ENCODE measurements around the gene MAP7.
A peak's percentile ranks its signal among the peaks of the same experiment; 100 is the strongest.
"Not testable (repeated sequence)": the region's sequence is repeated elsewhere in the genome, so short reads cannot be mapped to it uniquely, and the experiment has no call there.

MAP7 gene

DNA sequence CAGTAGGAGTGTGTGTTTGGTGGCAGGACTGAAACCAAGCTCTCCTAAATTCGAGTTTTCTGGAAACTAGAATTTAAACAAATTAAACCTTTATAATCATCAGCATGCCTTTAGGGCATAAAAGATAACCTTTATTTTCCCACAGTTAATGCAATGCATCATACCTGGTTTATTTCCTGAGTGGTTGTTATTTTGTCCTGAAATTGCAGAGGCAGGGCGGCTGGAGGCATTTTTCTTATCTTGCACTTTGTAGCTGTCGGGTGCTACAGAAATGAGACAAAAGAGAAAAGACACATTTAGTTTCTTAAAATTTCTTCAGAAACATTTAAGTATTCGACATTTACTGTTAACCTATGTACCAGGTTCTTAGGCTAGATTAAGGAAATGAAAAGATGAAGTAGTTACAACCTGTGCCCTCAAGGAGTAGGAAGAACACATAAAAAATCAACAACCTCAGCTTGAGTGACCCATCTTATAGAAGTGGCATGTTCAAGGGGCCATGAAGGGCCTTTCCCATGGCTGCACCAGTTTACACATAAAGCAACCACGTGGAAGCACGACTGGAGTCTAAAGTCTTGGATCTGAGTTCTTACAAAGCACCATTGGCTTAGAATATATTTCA, 128.6 kb downstream of the MAP7 start:
- DNase-seq (ENCODE audit: low spot score): no peak

GRCh38 chr6:136420853-136421252, 129.4 kb downstream of the MAP7 start:
- no peak for DNase-seq (ENCODE audit: low spot score)

- DNase-seq (ENCODE audit: low spot score): no peak
These were observed 134.7 kb downstream of the MAP7 start for GRCh38 chr6:136415351-136416007.

GRCh38 chr6:136412410-136412809, 137.8 kb downstream of the MAP7 start:
- DNase-seq (ENCODE audit: low spot score): no peak

GRCh38 chr6:136411453-136412354, 138.5 kb downstream of the MAP7 start:
- DNase-seq (ENCODE audit: low spot score): no peak

DNA sequence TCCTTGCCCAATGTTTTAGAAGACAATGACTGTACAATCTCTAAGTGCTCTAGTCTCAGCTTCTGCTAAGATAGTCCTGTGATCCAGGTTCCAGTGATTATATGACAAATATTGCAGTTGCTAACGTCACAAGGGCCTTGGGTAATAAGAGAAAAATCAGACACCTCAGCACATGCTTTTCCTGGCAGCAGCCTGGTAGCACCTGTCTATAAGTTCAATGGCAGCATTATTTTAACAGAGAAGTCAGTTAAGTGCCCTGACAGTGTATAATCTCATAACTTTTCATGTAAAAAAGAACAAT, 139.2 kb downstream of the MAP7 start:
- DNase-seq (ENCODE audit: low spot score): no peak

- DNase-seq (ENCODE audit: low spot score): peak; percentile 45
These were observed 139.8 kb downstream of the MAP7 start for GRCh38 chr6:136410201-136411024.

- DNase-seq (ENCODE audit: low spot score): no peak
These were observed 140.6 kb downstream of the MAP7 start for GRCh38 chr6:136409597-136409996.

GRCh38 chr6:136408204-136408603, 142.0 kb downstream of the MAP7 start:
- no peak for DNase-seq (ENCODE audit: low spot score)

GRCh38 chr6:136405420-136406029, 144.7 kb downstream of the MAP7 start:
- DNase-seq (ENCODE audit: low spot score): no peak

DNA sequence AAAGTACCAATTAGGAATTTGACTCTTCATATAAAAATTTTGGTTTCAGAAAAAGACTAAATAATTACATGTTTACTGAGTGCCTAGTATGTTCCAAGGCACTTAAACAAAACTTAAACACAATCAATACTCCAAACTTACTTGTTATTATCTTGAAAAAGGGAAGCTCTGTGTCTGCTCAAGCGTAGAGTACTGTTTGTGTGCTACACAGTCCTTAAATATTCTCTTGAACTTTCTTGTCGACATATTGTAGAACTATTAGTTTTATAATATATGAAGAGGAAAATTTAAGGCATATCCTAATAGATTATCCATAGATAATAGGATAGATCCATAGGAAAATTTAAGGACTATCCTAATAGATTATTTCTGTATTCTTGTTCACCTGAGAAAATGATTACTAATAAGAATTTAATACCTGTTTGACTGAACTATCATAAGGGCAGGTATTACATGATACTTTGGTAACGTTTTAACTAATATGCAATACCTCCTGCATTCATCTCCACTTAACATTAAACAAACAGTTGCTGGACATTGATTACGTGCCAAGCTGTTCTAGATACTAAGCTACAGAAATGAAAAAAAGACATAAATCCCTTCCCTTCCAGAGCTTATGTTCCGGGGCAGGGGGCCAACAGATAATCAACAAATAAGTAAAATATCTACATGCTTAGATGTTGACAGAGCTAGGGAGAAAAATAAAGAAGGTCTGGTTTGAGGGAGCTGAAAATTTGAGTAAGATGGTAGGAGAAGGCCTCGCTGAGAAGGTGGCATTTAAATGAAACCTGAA, 145.4 kb downstream of the MAP7 start:
- no peak for DNase-seq (ENCODE audit: low spot score)

DNA sequence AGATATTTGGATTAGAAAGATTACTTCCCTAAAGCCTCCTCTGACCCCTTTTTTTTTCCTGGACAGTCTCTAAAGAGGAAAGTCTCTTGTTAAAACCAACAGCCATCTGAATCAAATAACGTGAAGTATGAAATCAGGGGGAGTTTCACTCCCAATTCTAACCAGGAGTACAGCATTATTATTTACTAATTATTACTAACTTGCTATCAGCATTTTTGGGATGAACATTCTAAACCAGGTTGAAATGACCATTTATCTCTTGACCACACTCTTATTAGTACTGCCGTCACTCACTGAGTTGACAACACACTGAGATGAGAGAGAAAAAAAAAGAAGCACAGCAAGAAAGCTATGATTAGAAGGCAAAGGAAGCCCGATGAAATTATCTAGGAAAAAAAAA, 146.2 kb downstream of the MAP7 start:
- DNase-seq (ENCODE audit: low spot score): no peak

- DNase-seq (ENCODE audit: low spot score): no peak
These were observed 146.9 kb downstream of the MAP7 start for GRCh38 chr6:136403110-136403980.

DNA sequence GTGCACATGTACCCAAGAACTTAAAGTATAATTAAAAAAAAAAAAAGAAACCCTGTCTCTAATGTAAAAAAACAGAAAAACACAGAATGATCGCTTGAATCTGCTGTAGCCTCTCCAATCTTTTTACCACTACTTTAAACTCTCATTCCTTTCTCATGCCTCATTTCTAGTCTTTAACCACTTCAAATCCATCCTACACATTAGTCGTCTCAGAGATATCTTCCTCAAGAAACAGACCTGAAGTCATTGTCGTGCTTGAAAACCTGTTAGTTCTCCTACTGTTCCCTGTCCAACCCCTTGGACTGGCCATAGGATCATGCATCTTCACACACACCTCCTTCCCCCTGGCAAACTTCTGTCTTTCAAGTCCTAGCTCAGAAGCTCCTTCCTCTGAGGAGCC, 148.5 kb downstream of the MAP7 start:
- DNase-seq (ENCODE audit: low spot score): no peak

GRCh38 chr6:136401236-136401635, 149.0 kb downstream of the MAP7 start:
- not testable (repeated sequence) for DNase-seq (ENCODE audit: low spot score)

- no peak for DNase-seq (ENCODE audit: low spot score)
These were observed 151.8 kb downstream of the MAP7 start for GRCh38 chr6:136398453-136398852.

DNA sequence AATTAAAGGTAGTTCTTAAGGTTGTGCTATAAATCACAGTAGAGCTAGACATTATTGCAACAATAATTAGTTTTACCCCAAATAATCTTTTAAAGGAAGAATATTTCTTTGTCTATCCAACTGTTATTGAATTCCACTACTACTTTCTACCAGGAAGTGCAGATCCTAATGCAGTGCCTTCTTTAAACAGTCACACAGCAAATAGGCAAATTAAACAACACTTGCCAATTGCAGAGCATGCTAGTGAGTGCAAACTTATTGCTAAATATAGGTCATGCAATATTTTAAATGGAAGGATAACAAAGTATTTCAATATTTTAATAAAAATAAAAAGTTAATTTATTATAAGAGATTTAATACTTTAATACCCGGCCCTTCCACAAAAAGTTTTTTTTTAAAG, 153.3 kb downstream of the MAP7 start:
- no peak for DNase-seq (ENCODE audit: low spot score)

DNA sequence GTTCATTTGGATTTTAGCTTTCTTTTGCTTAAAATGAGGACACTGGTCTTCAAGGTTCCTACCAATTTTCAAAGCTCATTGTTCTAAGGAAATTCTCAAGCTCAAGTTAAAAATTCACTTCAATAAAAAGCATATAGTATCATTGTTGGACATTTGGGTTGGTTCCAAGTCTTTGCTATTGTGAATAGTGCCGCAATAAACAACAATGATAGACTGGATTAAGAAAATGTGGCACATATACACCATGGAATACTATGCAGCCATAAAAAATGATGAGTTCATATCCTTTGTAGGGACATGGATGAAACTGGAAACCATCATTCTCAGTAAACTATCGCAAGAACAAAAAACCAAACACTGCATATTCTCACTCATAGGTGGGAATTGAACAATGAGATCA, 159.3 kb downstream of the MAP7 start:
- not testable (repeated sequence) for DNase-seq (ENCODE audit: low spot score)

DNA sequence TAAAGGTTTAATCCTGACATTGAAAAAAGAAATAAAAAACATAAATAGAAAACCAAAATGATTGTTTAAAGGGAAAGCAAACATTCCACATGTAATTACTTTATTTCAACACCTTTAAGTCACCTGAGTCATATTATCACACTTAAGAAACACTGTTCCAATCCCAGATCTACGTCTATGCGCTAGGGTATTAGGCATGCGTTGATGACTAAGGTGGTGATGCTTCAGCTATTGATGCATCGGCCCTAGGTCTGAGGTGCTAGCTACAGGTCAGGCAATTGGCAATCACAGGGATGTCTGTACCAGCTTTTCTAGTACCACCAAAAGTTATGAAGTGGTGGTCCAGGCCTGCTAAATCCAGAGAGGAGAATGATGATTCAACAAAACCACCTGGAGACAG, 162.9 kb downstream of the MAP7 start:
- no peak for DNase-seq (ENCODE audit: low spot score)
